PC-9 (cell line): Measurements from ENCODE around the gene NOXO1. TPM values are rescaled to one million over a fixed set of nuclear protein-coding genes. Genes with fewer than 3 reads are reported as not detected.

ENCODE experiments used
- BruUV-seq: library from RNA; stranded (reverse); fragments of 400-500 nt; replicated peaks from 2 replicates; lab custom pipeline; 2021; lab: Mats Ljungman, UMichigan
- CTCF ChIA-PET: fragments of 300-600 bp; sonication (Branson Sonifier 250); formaldehyde crosslinking; loops from one replicate; lab custom pipeline; 2022; ENCODE audit warnings: antibody characterized with exemption; lab: Charles Lee
- POLR2A ChIA-PET: fragments of 300-600 bp; sonication (Branson Sonifier 250); formaldehyde crosslinking; loops from one replicate; lab custom pipeline; 2022; ENCODE audit warnings: antibody characterized with exemption; ENCODE audit not compliant: unreplicated experiment; lab: Charles Lee
- DNase-seq, 2 experiments: peaks; one replicate each; pipeline versions ENCODE4 v3.0.0 to v3.0.0-alpha.2; 2015 to 2022; ENCODE audit warnings: mixed read lengths in 1 of 2
- H2AFZ ChIP-seq: fragments of 200-600 bp; sonication (generic); 2 replicates; pipeline ENCODE4 v1.8.1; 2017; ENCODE audit warnings: antibody characterized with exemption
- H3F3A ChIP-seq: fragments of 200-600 bp; sonication (generic); 2 replicates; pipeline ENCODE4 v1.8.1; 2017; ENCODE audit warnings: antibody characterized with exemption, mild to moderate bottlenecking, low read depth; ENCODE audit not compliant: insufficient read depth
- H3K27ac ChIP-seq: fragments of 200-600 bp; sonication (generic); 2 replicates; pipeline ENCODE4 v1.6.1; 2016; ENCODE audit warnings: mixed run types
- H3K27me3 ChIP-seq: fragments of 200-600 bp; sonication (generic); 2 replicates; pipeline ENCODE4 v1.6.1; 2016; ENCODE audit warnings: low read depth, mixed run types; ENCODE audit not compliant: insufficient read depth
- H3K36me3 ChIP-seq: fragments of 200-600 bp; sonication (generic); 2 replicates; pipeline ENCODE4 v1.6.1; 2016; ENCODE audit warnings: low read depth, mixed run types
- H3K4me1 ChIP-seq: fragments of 200-600 bp; sonication (generic); replicated peaks from 2 replicates; pipeline ENCODE4 v1.6.1; 2016; ENCODE audit warnings: mixed run types; ENCODE audit not compliant: insufficient read depth
- H3K4me2 ChIP-seq: fragments of 200-600 bp; sonication (generic); 2 replicates; pipeline ENCODE4 v1.6.1; 2017; ENCODE audit warnings: mixed run types
- H3K4me3 ChIP-seq: fragments of 200-600 bp; sonication (generic); 2 replicates; pipeline ENCODE4 v1.6.1; 2016; ENCODE audit warnings: mixed run types
- H3K79me2 ChIP-seq: fragments of 200-600 bp; sonication (generic); 2 replicates; pipeline ENCODE4 v1.6.1; 2017; ENCODE audit warnings: low read depth, mixed run types
- H3K9me2 ChIP-seq: fragments of 200-600 bp; sonication (generic); 2 replicates; pipeline ENCODE4 v1.8.1; 2017; ENCODE audit warnings: mild to moderate bottlenecking; ENCODE audit not compliant: insufficient read depth
- H3K9me3 ChIP-seq: fragments of 200-600 bp; sonication (generic); 2 replicates; pipeline ENCODE4 v1.8.1; 2016; ENCODE audit warnings: low read depth; ENCODE audit not compliant: insufficient read depth
- H4K20me1 ChIP-seq: fragments of 200-600 bp; sonication (generic); 2 replicates; pipeline ENCODE4 v1.8.1; 2017; ENCODE audit not compliant: insufficient read depth
- CTCF ChIP-seq: fragments of 200-600 bp; sonication (generic); conservative IDR thresholded peaks from 2 replicates; pipeline ENCODE4 v1.6.1; 2017; ENCODE audit warnings: mixed run types, antibody characterized with exemption, mild to moderate bottlenecking, moderate library complexity
- EZH2 ChIP-seq: fragments of 200-600 bp; sonication (generic); IDR thresholded peaks from 2 replicates; pipeline ENCODE4 v1.8.0; 2017; ENCODE audit warnings: antibody characterized with exemption, low read depth
- intact Hi-C: fragments of 100-400 bp; cut with micrococcal nuclease; formaldehyde crosslinking; loops from one replicate; pipeline ENCODE4 v1.10.0; 2022; ENCODE audit not compliant: unreplicated experiment
- total RNA-seq: library from RNA; stranded (reverse); gene quantifications from 2 replicates; pipeline ENCODE4 v1.2.3, GENCODE V29; 2021

Gene NOXO1
- total RNA-seq, 1 experiment from 2014 or later = 11.1 TPM

GRCh38 chr16:2008009-2008526, 26.8 kb upstream of the NOXO1 start:
- Histone ChIP-seq H2AFZ (no peak overlapping the region), H3K27ac (peak overlapping the region; percentile 13; the same call in 1 of the 2 replicates), H3K4me1 (peaks cover 19% of the 10 kb centered on the region), H3F3A (peaks cover 17% of the 10 kb centered on the region; the same call in 1 of the 2 replicates), H3K9me2 (no peaks in the 10 kb centered on the region), H4K20me1 (peaks cover 49% of the 10 kb centered on the region), H3K79me2 (peaks cover 72% of the 10 kb centered on the region), H3K4me2 (peak overlapping the region; percentile 95), H3K4me3 (peak overlapping the region; percentile 88), H3K9me3 (no peaks in the 10 kb centered on the region), H3K36me3 (0 out of 2 replicates have a peak, but pooled peaks cover 5% of the 10 kb centered on the region), H3K27me3 (no peaks in the 10 kb centered on the region)
- BruUV-seq = no TSS peak
- TF ChIP-seq EZH2 (no peak), CTCF (no peak)
- peak; percentile 64 to 75 for DNase-seq
- ChIA-PET CTCF (interaction anchor here (0.5 to 1.0 kb wide), 2 partner anchors 132 to 147 kb away, joined by 3 to 4 read pairs; partner anchors contain the start of gene TRAF7), POLR2A (interaction anchor here (0.5 to 1.4 kb wide), 5 partner anchors 14 to 147 kb away, joined by 3 to 16 read pairs (median 4); partner anchors contain the start of gene TRAF7)
- intact Hi-C loops = loop anchor here (2.0 to 10.0 kb wide), 2 partner anchors 23 to 247 kb away; partner anchors contain the start of genes ECI1 and GFER

GRCh38 chr16:2007081-2007836, 26.0 kb upstream of the NOXO1 start:
- CTCF ChIA-PET = interaction anchor here (1.0 kb wide), 1 partner anchor 133 kb away, joined by 3 read pairs; no protein-coding TSS in a partner anchor
- Histone ChIP-seq H3K36me3 (0 out of 2 replicates have a peak, but pooled peaks cover 5% of the 10 kb centered on the region), H4K20me1 (peaks cover 49% of the 10 kb centered on the region), H3F3A (peaks cover 17% of the 10 kb centered on the region; the same call in 1 of the 2 replicates), H3K4me2 (peak overlapping the region; percentile 95), H3K4me3 (peak overlapping the region; percentile 88; the same call in 1 of the 2 replicates), H3K27me3 (no peaks in the 10 kb centered on the region), H3K79me2 (peaks cover 72% of the 10 kb centered on the region), H3K27ac (peak overlapping the region; percentile 13; the same call in 1 of the 2 replicates), H3K9me2 (no peaks in the 10 kb centered on the region), H3K9me3 (no peaks in the 10 kb centered on the region), H3K4me1 (peaks cover 19% of the 10 kb centered on the region), H2AFZ (no peak overlapping the region)
- DNase-seq = no peak
- intact Hi-C loops = loop anchor here (10.0 kb wide), 1 partner anchor 248 kb away; the partner anchor contains the start of gene ECI1
- TF ChIP-seq EZH2 = no peak
- BruUV-seq = no TSS peak
- POLR2A ChIA-PET = interaction anchor here (0.5 to 0.6 kb wide), 2 partner anchors 23 to 42 kb away, joined by 3 to 4 read pairs; no protein-coding TSS in a partner anchor

- H3K36me3 ChIP-seq = 0 out of 2 replicates have a peak, but pooled peaks cover 5% of the 10 kb centered on the region
- no peaks in the 10 kb centered on the region for H3K27me3 ChIP-seq
- no peak overlapping the region for H3K4me2 ChIP-seq
- H2AFZ ChIP-seq = no peak overlapping the region
- no peak for TF ChIP-seq EZH2
- no peak for TF ChIP-seq CTCF
- peaks cover 19% of the 10 kb centered on the region for H3K4me1 ChIP-seq
- ChIA-PET CTCF (no interaction called here), POLR2A (interaction anchor here (0.6 kb wide), 1 partner anchor 27 kb away, joined by 3 read pairs; no protein-coding TSS in a partner anchor)
- H3K4me3 ChIP-seq = no peak overlapping the region
- no peak overlapping the region for H3K27ac ChIP-seq
- H3K79me2 ChIP-seq = peaks cover 72% of the 10 kb centered on the region
- peaks cover 49% of the 10 kb centered on the region for H4K20me1 ChIP-seq
- no peak for DNase-seq
- no TSS peak for BruUV-seq
- H3F3A ChIP-seq = peaks cover 17% of the 10 kb centered on the region; the same call in 1 of the 2 replicates
- no peaks in the 10 kb centered on the region for H3K9me2 ChIP-seq
- intact Hi-C loops = loop anchor here (10.0 kb wide), 1 partner anchor 248 kb away; the partner anchor contains the start of gene ECI1
- no peaks in the 10 kb centered on the region for H3K9me3 ChIP-seq
Measured at GRCh38 chr16:2006317-2006716, 25.0 kb upstream of the NOXO1 start.
